ENCODE measurements around the gene CLK3. TPM values are rescaled to one million over a fixed set of nuclear protein-coding genes. Genes with fewer than 3 reads are reported as not detected.

CLK3 gene
- total RNA-seq, 2 experiments from 2014 or later = 130 to 175 TPM

Other genes starting within 250 kb of the CLK3 start
- not detected for gene CYP11A1, start 248.2 kb upstream of the CLK3 start, total RNA-seq
- 10 to 100 TPM; 57.3 to 57.7 TPM for gene SEMA7A, start 181.9 kb upstream of the CLK3 start, total RNA-seq
- 10 to 100 TPM; 47.5 to 48.6 TPM for gene UBL7, start 154.7 kb upstream of the CLK3 start, total RNA-seq
- 10 to 100 TPM; 23.9 to 25.4 TPM for gene ARID3B, start 74.6 kb upstream of the CLK3 start, total RNA-seq
- 10 to 100 TPM; 44.7 to 45.0 TPM for gene EDC3, start 80.2 kb downstream of the CLK3 start, total RNA-seq
- gene CYP1A1, start 109.7 kb downstream of the CLK3 start, total RNA-seq = 1 to 10 TPM; 2.0 to 2.2 TPM
- not detected for gene CYP1A2, start 133.0 kb downstream of the CLK3 start, total RNA-seq
- gene CSK, start 166.2 kb downstream of the CLK3 start, total RNA-seq = 100 to 1,000 TPM; 229 to 272 TPM
- gene LMAN1L, start 197.0 kb downstream of the CLK3 start, total RNA-seq = under 1 TPM in 1 of 2 experiments, not detected in 1; 0.25 TPM
- under 1 TPM in 1 of 2 experiments, not detected in 1; 0.11 TPM for gene CPLX3, start 210.8 kb downstream of the CLK3 start, total RNA-seq
- gene ULK3, start 227.3 kb downstream of the CLK3 start, total RNA-seq = 10 to 100 TPM; 40.3 to 45.2 TPM

Data from activated CD4-positive, alpha-beta T cell treated with anti-CD3 and anti-CD28 coated beads for 36 hours (primary cell).